SK-N-SH (cell line): ENCODE measurements around the gene THAP7. TPM values are rescaled to one million over a fixed set of nuclear protein-coding genes. Genes with fewer than 3 reads are reported as not detected.

Experiments used
- CTCF ChIA-PET: fragments of 300-600, 350-600 bp; formaldehyde crosslinking; extraction: SDS; loops from one replicate; lab custom pipeline; 2021; lab: Yijun Ruan, JAX
- POLR2A ChIA-PET: fragments of 350-600 bp; sonication (Branson Sonifier 250); formaldehyde crosslinking; extraction: SDS; loops from one replicate; lab custom pipeline; 2020; ENCODE audit warnings: antibody characterized with exemption, inconsistent platforms; lab: Yijun Ruan, JAX
- DNase-seq: peaks from one replicate; pipeline ENCODE4 v3.0.0; 2012
- H2AFZ ChIP-seq: fragments of 200-600 bp; sonication (generic); 2 replicates; pipeline ENCODE4 v1.8.1; 2016; ENCODE audit warnings: antibody characterized with exemption, mild to moderate bottlenecking, low read depth
- H3F3A ChIP-seq: fragments of 200-600 bp; sonication (generic); replicated peaks from 2 replicates; pipeline ENCODE3; 2016; ENCODE audit warnings: antibody characterized with exemption, mild to moderate bottlenecking; ENCODE audit not compliant: insufficient read depth
- H3K27ac ChIP-seq, 2 experiments: fragments of 200-500 bp in 1 of 2; fragments of 200-600 bp in 1 of 2; sonication (Bioruptor generic) in 1 of 2; sonication (generic), shearing (Covaris generic) in 1 of 2; 2 replicates each; pipeline versions ENCODE4 v1.5.1 to v1.6.1; 2014 to 2016; ENCODE audit warnings: low read depth in 2 of 2, inconsistent platforms in 1 of 2, low read length in 1 of 2, mild to moderate bottlenecking in 1 of 2, mixed read lengths in 1 of 2
- H3K27me3 ChIP-seq: fragments of 200-600 bp; sonication (generic), shearing (Covaris generic); 2 replicates; pipeline ENCODE4 v1.6.1; 2016; ENCODE audit warnings: mixed run types; ENCODE audit not compliant: insufficient read depth
- H3K36me3 ChIP-seq, 2 experiments: fragments of 200-500 bp in 1 of 2; fragments of 200-600 bp in 1 of 2; sonication (Bioruptor generic) in 1 of 2; sonication (generic) in 1 of 2; replicated peaks in 1 of 2; 2 replicates each; pipeline versions ENCODE3 to v1.5.1; 2014 to 2016; ENCODE audit warnings: low read length in 1 of 2, mild to moderate bottlenecking in 1 of 2; ENCODE audit not compliant: insufficient read depth in 2 of 2, control insufficient read depth in 1 of 2
- H3K4me1 ChIP-seq, 2 experiments: fragments of 200-500 bp in 1 of 2; fragments of 200-600 bp in 1 of 2; sonication (Bioruptor generic) in 1 of 2; sonication (generic), shearing (Covaris generic) in 1 of 2; 2 replicates each; pipeline versions ENCODE4 v1.5.1 to v1.6.1; 2014 to 2016; ENCODE audit warnings: low read depth in 1 of 2, low read length in 1 of 2, mixed run types in 1 of 2; ENCODE audit not compliant: insufficient read depth in 2 of 2, control insufficient read depth in 1 of 2
- H3K4me2 ChIP-seq: fragments of 200-600 bp; sonication (generic), shearing (Covaris generic); 2 replicates; pipeline ENCODE4 v1.6.1; 2017; ENCODE audit warnings: mixed run types
- H3K4me3 ChIP-seq, 2 experiments: fragments of 200-500 bp in 1 of 2; fragments of 200-600 bp in 1 of 2; sonication (Bioruptor generic) in 1 of 2; sonication (generic), shearing (Covaris generic) in 1 of 2; 2 replicates each; pipeline versions ENCODE4 v1.5.1 to v1.8.1; 2014 to 2016; ENCODE audit warnings: low read depth in 2 of 2, inconsistent platforms in 1 of 2, low read length in 1 of 2, mild to moderate bottlenecking in 1 of 2, mixed read lengths in 1 of 2, moderate library complexity in 1 of 2
- H3K79me2 ChIP-seq: fragments of 200-600 bp; sonication (generic); 2 replicates; pipeline ENCODE4 v1.8.1; 2017; ENCODE audit warnings: mild to moderate bottlenecking; ENCODE audit not compliant: insufficient read depth
- H3K9ac ChIP-seq: fragments of 200-600 bp; sonication (generic); 2 replicates; pipeline ENCODE4 v1.6.1; 2017; ENCODE audit warnings: mixed run types
- H3K9me2 ChIP-seq: fragments of 200-600 bp; sonication (generic); 2 replicates; pipeline ENCODE4 v1.6.1; 2017; ENCODE audit warnings: mixed run types
- H3K9me3 ChIP-seq: fragments of 200-600 bp; sonication (generic); 2 replicates; pipeline ENCODE4 v1.6.1; 2017; ENCODE audit warnings: mixed run types, mild to moderate bottlenecking, moderate library complexity
- H4K20me1 ChIP-seq: fragments of 200-600 bp; sonication (generic); 2 replicates; pipeline ENCODE4 v1.6.1; 2017; ENCODE audit warnings: mild to moderate bottlenecking, mixed run types; ENCODE audit not compliant: insufficient read depth
- FOSL2 ChIP-seq: IDR thresholded peaks from 2 replicates; pipeline ENCODE4 v1.4.0; 2012; ENCODE audit warnings: low read depth, mild to moderate bottlenecking, moderate library complexity, borderline replicate concordance
- PBX3 ChIP-seq: IDR thresholded peaks from 2 replicates; pipeline ENCODE4; 2012
- POLR2AphosphoS5 ChIP-seq: IDR thresholded peaks from 2 replicates; pipeline ENCODE4 v1.6.1; 2012; ENCODE audit warnings: low read depth, low read length
- RFX5 ChIP-seq: IDR thresholded peaks from 2 replicates; pipeline ENCODE4 v1.6.1; 2012; ENCODE audit warnings: mild to moderate bottlenecking, improper control_type of control experiment, low read length
- TAF1 ChIP-seq: IDR thresholded peaks from 2 replicates; pipeline ENCODE4 v1.6.1; 2012; ENCODE audit warnings: low read depth, mild to moderate bottlenecking, low read length, moderate library complexity, borderline replicate concordance
- WGBS: methylation state at CpG from one replicate; pipeline ENCODE4 v1.1.6; 2017; ENCODE audit warnings: low lambda C conversion rate; 5-methylcytosine and 5-hydroxymethylcytosine counted together
- polyA plus RNA-seq, 3 experiments: library from polyadenylated mRNA; depleted of rRNA; stranded (reverse); fragments of >200 nt; gene quantifications; 2 replicates each; pipeline ENCODE4 v1.2.3, GENCODE V29; 2012
- TF ChIP-seq, protein P1 (sequence below): IDR thresholded peaks from 2 replicates; pipeline ENCODE4 v1.6.1; 2012; ENCODE audit warnings: mild to moderate bottlenecking, low read depth, low read length, moderate library complexity

THAP7 gene
- polyA plus RNA-seq, 1 of the 3 experiments (the other 2 are of a cell fraction), result 32.0 TPM

DNA sequence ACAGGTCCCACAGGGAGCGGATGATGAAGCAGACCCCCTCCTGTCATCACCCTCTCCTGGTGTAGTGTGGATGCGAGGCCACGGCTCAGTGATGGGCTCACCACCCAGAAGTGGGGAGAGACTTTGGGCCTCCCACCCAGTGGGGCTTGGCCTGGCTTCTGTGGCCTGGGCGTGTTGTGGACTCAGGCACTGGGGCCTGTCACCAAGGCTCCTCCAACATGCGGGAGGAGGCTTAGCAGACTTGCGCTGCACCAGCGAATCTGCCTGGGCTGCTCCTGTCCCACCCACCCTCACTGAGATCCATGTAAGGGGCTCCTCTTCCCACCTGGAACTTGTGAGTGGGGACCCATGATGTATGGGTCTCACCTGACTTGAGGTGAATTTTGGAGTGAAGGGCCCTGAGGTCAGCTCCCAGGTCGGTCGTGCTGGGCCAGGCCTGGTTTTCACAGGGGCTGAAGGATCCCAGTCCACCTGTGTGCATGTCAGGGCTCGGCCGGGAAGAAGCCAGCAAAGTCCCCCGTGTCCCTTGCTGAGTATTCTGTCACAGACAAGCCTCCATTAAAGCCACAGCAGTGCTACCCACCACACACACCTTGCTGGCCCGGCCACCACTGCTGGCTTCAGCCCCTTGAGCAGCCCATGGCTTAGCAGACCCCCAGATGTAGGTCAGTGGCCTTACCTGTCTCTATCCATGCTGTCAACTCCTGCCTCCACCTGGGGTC lies 4.2 kb downstream of the THAP7 start:
- Histone ChIP-seq H4K20me1 (0 out of 2 replicates have a peak, but pooled peaks cover 5% of the 10 kb centered on the region), H3K4me2 (no peak overlapping the region), H3F3A (peaks cover 13% of the 10 kb centered on the region), H3K79me2 (peaks cover 24% of the 10 kb centered on the region), H3K9me2 (no peaks in the 10 kb centered on the region), H3K36me3 (peaks cover 7 to 49% of the 10 kb centered on the region in 2 experiments), H3K9me3 (no peaks in the 10 kb centered on the region), H3K4me1 (peaks cover 12 to 26% of the 10 kb centered on the region in 2 experiments; a peak in 3 of 4 replicates), H3K9ac (no peak overlapping the region), H3K27me3 (no peaks in the 10 kb centered on the region), H2AFZ (no peak overlapping the region), H3K4me3 (no peak overlapping the region), H3K27ac (no peak overlapping the region)
- ChIA-PET CTCF (no interaction called here), POLR2A (interaction anchor here (1.2 to 3.3 kb wide), 4 partner anchors 7 to 17 kb away, joined by 3 to 18 read pairs (median 9); partner anchors contain the start of genes LZTR1 and P2RX6)
- DNase-seq, result no peak
- WGBS, result 95% methylated on average over 10 of the region's 13 CpGs
- TF ChIP-seq PBX3 (no peak; the same call in 1 of the 2 replicates), POLR2AphosphoS5 (peak; percentile 40; the same call in 1 of the 2 replicates)

DNA sequence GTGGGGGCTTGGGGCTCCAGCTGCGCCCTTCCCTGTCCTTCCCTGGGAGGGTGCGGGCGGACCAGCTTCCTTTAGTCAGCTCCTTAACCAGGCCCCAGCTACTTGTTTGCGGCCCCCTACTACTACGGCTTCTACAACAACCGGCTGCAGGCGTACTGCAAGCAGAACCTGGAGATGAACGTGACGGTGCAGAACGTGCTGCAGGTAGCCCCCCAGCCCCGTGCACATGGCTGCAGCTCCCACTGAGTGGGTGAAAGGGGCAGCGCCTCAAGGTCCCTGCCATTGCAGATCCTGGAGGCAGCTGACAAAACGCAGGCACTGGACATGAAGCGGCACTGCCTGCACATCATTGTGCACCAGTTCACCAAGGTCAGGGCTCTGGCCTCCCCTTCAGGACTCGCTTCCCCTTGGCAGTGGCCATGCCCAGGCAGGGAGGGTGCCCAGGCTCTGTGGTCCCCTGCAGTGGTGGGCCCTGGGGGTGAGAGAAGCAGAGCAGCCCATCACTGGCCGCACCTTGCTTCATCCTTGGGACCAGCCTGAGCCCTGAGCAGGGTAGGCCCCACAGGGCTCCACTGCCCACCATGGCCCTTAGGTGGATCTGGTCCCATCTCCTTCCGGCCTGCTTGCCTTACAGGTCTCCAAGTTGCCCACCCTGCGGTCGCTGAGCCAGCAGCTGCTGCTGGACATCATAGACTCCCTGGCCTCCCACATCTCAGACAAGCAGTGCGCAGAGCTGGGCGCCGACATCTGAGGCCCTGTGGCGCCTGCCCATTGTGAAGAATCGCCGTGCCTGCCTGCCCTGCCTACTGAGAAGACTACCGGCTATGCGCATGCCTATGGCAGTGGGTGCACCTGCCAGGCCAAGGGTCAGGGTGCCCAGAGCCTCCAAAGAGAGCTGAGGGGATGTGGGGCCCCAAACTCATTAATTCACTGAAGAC lies 5.1 kb downstream of the THAP7 start:
- no peak for DNase-seq
- Histone ChIP-seq H4K20me1 (0 out of 2 replicates have a peak, but pooled peaks cover 5% of the 10 kb centered on the region), H3K9me3 (no peaks in the 10 kb centered on the region), H3K4me3 (no peak overlapping the region), H3K4me2 (no peak overlapping the region), H3K36me3 (peaks cover 7 to 57% of the 10 kb centered on the region in 2 experiments), H3K4me1 (peaks cover 12 to 26% of the 10 kb centered on the region in 2 experiments; a peak in 3 of 4 replicates), H3K79me2 (peaks cover 21% of the 10 kb centered on the region), H3K9me2 (no peaks in the 10 kb centered on the region), H3K9ac (no peak overlapping the region), H2AFZ (no peak overlapping the region), H3F3A (peaks cover 7% of the 10 kb centered on the region), H3K27me3 (no peaks in the 10 kb centered on the region), H3K27ac (no peak overlapping the region)
- ChIA-PET CTCF (no interaction called here), POLR2A (interaction anchor here (1.2 to 1.4 kb wide), 2 partner anchors 15 to 18 kb away, joined by 3 to 6 read pairs; partner anchors contain the start of genes LZTR1 and P2RX6)
- no CpG with 5 or more reads among the region's 27 CpGs for WGBS
- TF ChIP-seq, protein P1, sequence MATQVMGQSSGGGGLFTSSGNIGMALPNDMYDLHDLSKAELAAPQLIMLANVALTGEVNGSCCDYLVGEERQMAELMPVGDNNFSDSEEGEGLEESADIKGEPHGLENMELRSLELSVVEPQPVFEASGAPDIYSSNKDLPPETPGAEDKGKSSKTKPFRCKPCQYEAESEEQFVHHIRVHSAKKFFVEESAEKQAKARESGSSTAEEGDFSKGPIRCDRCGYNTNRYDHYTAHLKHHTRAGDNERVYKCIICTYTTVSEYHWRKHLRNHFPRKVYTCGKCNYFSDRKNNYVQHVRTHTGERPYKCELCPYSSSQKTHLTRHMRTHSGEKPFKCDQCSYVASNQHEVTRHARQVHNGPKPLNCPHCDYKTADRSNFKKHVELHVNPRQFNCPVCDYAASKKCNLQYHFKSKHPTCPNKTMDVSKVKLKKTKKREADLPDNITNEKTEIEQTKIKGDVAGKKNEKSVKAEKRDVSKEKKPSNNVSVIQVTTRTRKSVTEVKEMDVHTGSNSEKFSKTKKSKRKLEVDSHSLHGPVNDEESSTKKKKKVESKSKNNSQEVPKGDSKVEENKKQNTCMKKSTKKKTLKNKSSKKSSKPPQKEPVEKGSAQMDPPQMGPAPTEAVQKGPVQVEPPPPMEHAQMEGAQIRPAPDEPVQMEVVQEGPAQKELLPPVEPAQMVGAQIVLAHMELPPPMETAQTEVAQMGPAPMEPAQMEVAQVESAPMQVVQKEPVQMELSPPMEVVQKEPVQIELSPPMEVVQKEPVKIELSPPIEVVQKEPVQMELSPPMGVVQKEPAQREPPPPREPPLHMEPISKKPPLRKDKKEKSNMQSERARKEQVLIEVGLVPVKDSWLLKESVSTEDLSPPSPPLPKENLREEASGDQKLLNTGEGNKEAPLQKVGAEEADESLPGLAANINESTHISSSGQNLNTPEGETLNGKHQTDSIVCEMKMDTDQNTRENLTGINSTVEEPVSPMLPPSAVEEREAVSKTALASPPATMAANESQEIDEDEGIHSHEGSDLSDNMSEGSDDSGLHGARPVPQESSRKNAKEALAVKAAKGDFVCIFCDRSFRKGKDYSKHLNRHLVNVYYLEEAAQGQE, result no peak
- TF ChIP-seq TAF1 (no peak), FOSL2 (no peak), RFX5 (no peak)
